PC-9 (cell line): ENCODE results near the gene SRL.

Experiments
- CTCF ChIP-seq: fragments of 200-600 bp; sonication (generic); conservative IDR thresholded peaks from 2 replicates; pipeline ENCODE4 v1.6.1; 2017; ENCODE audit warnings: mixed run types, antibody characterized with exemption, mild to moderate bottlenecking, moderate library complexity
- EZH2 ChIP-seq: fragments of 200-600 bp; sonication (generic); IDR thresholded peaks from 2 replicates; pipeline ENCODE4 v1.8.0; 2017; ENCODE audit warnings: antibody characterized with exemption, low read depth

- TF ChIP-seq CTCF (no peak), EZH2 (no peak)
These were observed 41.1 kb downstream of the SRL start for GRCh38 chr16:4200781-4201137.
